Activated CD4-positive, alpha-beta T cell treated with anti-CD3 and anti-CD28 coated beads, Interleukin-2, amount 50 U/mL, for 16 hours (primary cell): Measurements from ENCODE around the gene MINDY4.
A peak's percentile ranks its signal among the peaks of the same experiment; 100 is the strongest.

Experiments
- DNase-seq: peaks from one replicate; pipeline ENCODE4 v3.0.0-alpha.2; 2020

The MINDY4 gene

GRCh38 chr7:30743371-30744074 is 27.7 kb upstream of the MINDY4 start:
- DNase-seq = no peak

GRCh38 chr7:30744075-30744417 is 27.2 kb upstream of the MINDY4 start:
- DNase-seq = no peak

- no peak for DNase-seq
Measured at GRCh38 chr7:30745261-30745941, 25.8 kb upstream of the MINDY4 start.

- DNase-seq = no peak
Measured at GRCh38 chr7:30750010-30750409, 21.2 kb upstream of the MINDY4 start.

GRCh38 chr7:30750683-30751650 is 20.2 kb upstream of the MINDY4 start:
- DNase-seq = no peak

- DNase-seq = no peak
Measured at GRCh38 chr7:30751696-30752273, 19.4 kb upstream of the MINDY4 start, which contains the start of gene INMT. TSS of gene INMT (plus strand) at chr7:30752135. CDS start at chr7:30752151, 16 bp downstream.

GRCh38 chr7:30752484-30752883 is 18.7 kb upstream of the MINDY4 start:
- DNase-seq = no peak

GRCh38 chr7:30752979-30753378 is 18.2 kb upstream of the MINDY4 start:
- no peak for DNase-seq

- DNase-seq = no peak
Measured at GRCh38 chr7:30754315-30754877, 16.8 kb upstream of the MINDY4 start.

GRCh38 chr7:30755384-30756154 is 15.6 kb upstream of the MINDY4 start:
- DNase-seq = no peak

- no peak for DNase-seq
Measured at GRCh38 chr7:30757342-30757692, 13.9 kb upstream of the MINDY4 start.

GRCh38 chr7:30760514-30761213 is 10.6 kb upstream of the MINDY4 start:
- no peak for DNase-seq

GRCh38 chr7:30761214-30762156 is 9.7 kb upstream of the MINDY4 start:
- no peak for DNase-seq

- DNase-seq = no peak
Measured at GRCh38 chr7:30764030-30764975, 6.9 kb upstream of the MINDY4 start.

- DNase-seq = no peak
Measured at GRCh38 chr7:30765408-30765807, 5.8 kb upstream of the MINDY4 start.

GRCh38 chr7:30770845-30771173 is 408 bp upstream of the MINDY4 start:
- DNase-seq = no peak

- DNase-seq = peak; percentile 4
Measured at GRCh38 chr7:30771880-30772425, 736 bp downstream of the MINDY4 start.

GRCh38 chr7:30772984-30773383 is 1.8 kb downstream of the MINDY4 start:
- no peak for DNase-seq

- no peak for DNase-seq
Measured at GRCh38 chr7:30775992-30776391, 4.8 kb downstream of the MINDY4 start.
